BLaER1 treated with 17β-estradiol and CSF1 and Interleukin-3, amounts not matched to agents 10 nM and 100 nM (cell line): ENCODE data around the gene RNF38.

Experiments
- H3K27ac ChIP-seq, 11 experiments: shearing (Covaris generic); formaldehyde crosslinking; 2 replicates each; pipeline ENCODE4 v1.8.1; 2022
- H3K27me3 ChIP-seq, 11 experiments: shearing (Covaris generic); formaldehyde crosslinking; 2 replicates each; pipeline ENCODE4 v1.8.1; 2022
- H3K36me3 ChIP-seq, 11 experiments: shearing (Covaris generic); formaldehyde crosslinking; 2 replicates each; pipeline ENCODE4 v1.8.1; 2022
- H3K4me1 ChIP-seq, 10 experiments: shearing (Covaris generic); formaldehyde crosslinking; 2 replicates each; pipeline ENCODE4 v1.8.1; 2022
- H3K4me2 ChIP-seq, 11 experiments: shearing (Covaris generic); formaldehyde crosslinking; 2 replicates each; pipeline ENCODE4 v1.8.1; 2022
- H3K4me3 ChIP-seq, 10 experiments: shearing (Covaris generic); formaldehyde crosslinking; 2 replicates each; pipeline ENCODE4 v1.8.1; 2022
- H3K9ac ChIP-seq, 11 experiments: shearing (Covaris generic); formaldehyde crosslinking; 2 replicates each; pipeline ENCODE4 v1.8.1; 2022
- H3K9me3 ChIP-seq, 11 experiments: shearing (Covaris generic); formaldehyde crosslinking; replicated peaks in 1 of 11; 2 replicates each; pipeline ENCODE4 v1.8.1; 2022
- H4K20me1 ChIP-seq, 11 experiments: shearing (Covaris generic); formaldehyde crosslinking; 2 replicates each; pipeline ENCODE4 v1.8.1; 2022
- Cebpa-rat ChIP-seq, 11 experiments: shearing (Covaris generic); IDR thresholded peaks; 2 replicates each; pipeline ENCODE4 v1.8.1; 2022

RNF38 gene

GRCh38 chr9:36289836-36290435, 110.1 kb downstream of the RNF38 start:
- H3K4me1 ChIP-seq = no peaks in the 10 kb centered on the region
- H3K36me3 ChIP-seq = no peaks in the 10 kb centered on the region
- no peak overlapping the region for H3K4me2 ChIP-seq
- no peak overlapping the region for H3K9ac ChIP-seq
- H3K27ac ChIP-seq = no peak overlapping the region
- no peak for TF ChIP-seq Cebpa-rat (IDR thresholded peaks at IDR 0.05)
- no peaks in the 10 kb centered on the region for H3K9me3 ChIP-seq
- no peaks in the 10 kb centered on the region; a peak in 1 of 22 replicates for H4K20me1 ChIP-seq
- H3K27me3 ChIP-seq = no peaks in the 10 kb centered on the region
- H3K4me3 ChIP-seq = no peak overlapping the region

- no peak overlapping the region for H3K27ac ChIP-seq
- no peaks in the 10 kb centered on the region for H3K4me1 ChIP-seq
- H3K27me3 ChIP-seq = no peaks in the 10 kb centered on the region
- no peaks in the 10 kb centered on the region; a peak in 1 of 22 replicates for H4K20me1 ChIP-seq
- no peak overlapping the region for H3K9ac ChIP-seq
- TF ChIP-seq Cebpa-rat (IDR thresholded peaks at IDR 0.05) = no peak
- H3K4me2 ChIP-seq = no peak overlapping the region
- no peaks in the 10 kb centered on the region; a peak in 1 of 22 replicates for H3K36me3 ChIP-seq
- no peaks in the 10 kb centered on the region for H3K9me3 ChIP-seq
- no peak overlapping the region for H3K4me3 ChIP-seq
These were observed 112.0 kb downstream of the RNF38 start for GRCh38 chr9:36288070-36288469.
